K562 (cell line): ENCODE data around the gene CUL9. TPM values are rescaled to one million over a fixed set of nuclear protein-coding genes. Genes with fewer than 3 reads are reported as not detected.

Experiments
- ARID3A ChIP-seq: IDR thresholded peaks from 2 replicates; pipeline ENCODE4 v1.6.1; 2012; ENCODE audit warnings: low read depth, low read length, improper control_type of control experiment, borderline replicate concordance
- ATF2 ChIP-seq: sonication (generic); formaldehyde crosslinking; IDR thresholded peaks from 2 replicates; pipeline ENCODE4 v1.8.1; 2022; ENCODE audit warnings: missing genetic modification reagents
- ATF3 ChIP-seq, 2 experiments: fragments of 450-650 bp in 1 of 2; sonication (generic) in 1 of 2; formaldehyde crosslinking in 1 of 2; IDR thresholded peaks in 1 of 2; conservative IDR thresholded peaks in 1 of 2; 2 replicates each; pipeline versions ENCODE4 v1.6.1 to v1.8.1; 2016 to 2023; ENCODE audit warnings: mild to moderate bottlenecking in 2 of 2, moderate library complexity in 2 of 2, inconsistent platforms in 1 of 2, missing genetic modification reagents in 1 of 2
- BDP1 ChIP-seq: IDR thresholded peaks from 3 replicates; pipeline ENCODE4 v1.6.1; 2011; ENCODE audit not compliant: insufficient read length, insufficient read depth
- CEBPG ChIP-seq, 3 experiments: fragments of 200-800 bp in 1 of 3; sonication (Bioruptor generic) in 1 of 3; sonication (generic) in 1 of 3; formaldehyde crosslinking in 1 of 3; IDR thresholded peaks in 2 of 3; conservative IDR thresholded peaks in 1 of 3; 2 replicates each; pipeline versions ENCODE4 v1.6.1 to v1.8.0; 2016 to 2022; ENCODE audit warnings: missing compliant biosample characterization in 2 of 3, missing genetic modification characterization in 2 of 3, mild to moderate bottlenecking in 1 of 3, missing genetic modification reagents in 1 of 3
- ERF ChIP-seq: fragments of 450-650 bp; formaldehyde crosslinking; IDR thresholded peaks from 2 replicates; pipeline ENCODE4 v1.4.0; 2020; ENCODE audit warnings: mild to moderate bottlenecking, mixed read lengths
- FOXJ3 ChIP-seq: sonication (generic); formaldehyde crosslinking; IDR thresholded peaks from 2 replicates; pipeline ENCODE4 v1.4.0; 2020; ENCODE audit warnings: mild to moderate bottlenecking, missing genetic modification reagents
- IFI16 ChIP-seq: fragments of 250-450 bp; sonication (Bioruptor Pico); IDR thresholded peaks from 2 replicates; pipeline ENCODE4 v2.1.2; 2022; ENCODE audit warnings: mild to moderate bottlenecking, inconsistent platforms
- RBBP5 ChIP-seq: fragments of 200-600 bp; sonication (generic); IDR thresholded peaks from 2 replicates; pipeline ENCODE4 v1.6.1; 2012; ENCODE audit warnings: borderline replicate concordance, mild to moderate bottlenecking, low read length, control low read depth, inconsistent platforms; ENCODE audit not compliant: insufficient read depth, poor library complexity, severe bottlenecking
- SLC30A9 ChIP-seq: fragments of 250-450 bp; sonication (Bioruptor Pico); IDR thresholded peaks from 2 replicates; pipeline ENCODE4 v1.8.0; 2022; ENCODE audit warnings: mild to moderate bottlenecking, moderate library complexity
- SMARCB1 ChIP-seq: IDR thresholded peaks from 2 replicates; pipeline ENCODE4 v1.6.1; 2011; ENCODE audit warnings: improper control_type of control experiment, low read depth; ENCODE audit not compliant: insufficient read length
- TCF7 ChIP-seq: sonication (generic); IDR thresholded peaks from 2 replicates; pipeline ENCODE4 v1.6.1; 2016; ENCODE audit warnings: antibody characterized with exemption, borderline replicate concordance
- TRIM24 ChIP-seq, 2 experiments: fragments of 450-650 bp; IDR thresholded peaks; 2 replicates each; pipeline ENCODE4 v1.6.1; 2016
- XRCC3 ChIP-seq: fragments of 450-650 bp; IDR thresholded peaks from 2 replicates; pipeline ENCODE4 v1.6.1; 2017; ENCODE audit warnings: mild to moderate bottlenecking, moderate library complexity
- ZFP91 ChIP-seq: sonication (generic); formaldehyde crosslinking; IDR thresholded peaks from 2 replicates; pipeline ENCODE4 v1.8.0; 2022; ENCODE audit warnings: mild to moderate bottlenecking, missing genetic modification reagents
- ZMIZ1 ChIP-seq, 2 experiments: fragments of 150-350 bp in 1 of 2; IDR thresholded peaks; 2 replicates each; pipeline ENCODE4 v1.6.1; 2012 to 2016; ENCODE audit warnings: low read depth in 2 of 2, low read length in 2 of 2, mild to moderate bottlenecking in 1 of 2, moderate library complexity in 1 of 2
- polyA plus RNA-seq, 8 experiments: library from polyadenylated mRNA; depleted of rRNA in 4 of 8; stranded (reverse) in 5 of 8; unstranded in 3 of 8; fragments of >200 nt; fragmentation: Nextera tagmentation in 2 of 8; fragmentation: Illumina TruSeq in 1 of 8; extraction: Ambion mirVana in 2 of 8; extraction: Trizol in 1 of 8; gene quantifications; 2 replicates each; pipeline versions ENCODE4 v1.2.1 to v1.2.3, GENCODE V29; 2011 to 2014; ENCODE audit warnings: inconsistent platforms in 1 of 8, missing spikeins in 1 of 8
- total RNA-seq, 7 experiments: library from RNA; depleted of rRNA in 6 of 7; stranded (reverse); fragments of >200 nt in 6 of 7; fragmentation: Illumina TruSeq in 2 of 7; extraction: Trizol in 2 of 7; gene quantifications; 2 replicates each; pipeline versions ENCODE4 v1.2.1 to v1.2.3, GENCODE V29; 2011 to 2021; ENCODE audit warnings: low replicate concordance in 1 of 7

CUL9 gene
- total and polyA plus RNA-seq, 9 of the 15 experiments (the other 6 are each of a cell fraction or from before 2014, with no cell fraction given): 0.50 to 20.7 (median 6.6) TPM

- TF ChIP-seq ATF3 (IDR thresholded peaks at IDR 0.05): no peak; the same call in 1 of the 2 replicates
- no peak; the same call in 1 of the 2 replicates for TF ChIP-seq ATF3 (CRISPR knock-in tag; conservative IDR thresholded peaks at IDR 0.05)
- TF ChIP-seq XRCC3: no peak
- peak; percentile 71; the same call in 1 of the 2 replicates for TF ChIP-seq SLC30A9 (CRISPR knock-in tag)
- no peak for TF ChIP-seq SMARCB1
- peak; percentile 94 for TF ChIP-seq ERF
- peak; percentile 89; the same call in 1 of the 2 replicates for TF ChIP-seq ARID3A
- no peak for TF ChIP-seq TRIM24 (IDR thresholded peaks at IDR 0.05)
- no peak for TF ChIP-seq BDP1
- TF ChIP-seq ZMIZ1 (IDR thresholded peaks at IDR 0.05; ENCODE audit: low read depth in 2 of 2, low read length in 2 of 2): peak in 1 of 2 experiments; percentile 27; a peak in 1 of 4 replicates
- no peak for TF ChIP-seq FOXJ3
- peak; percentile 66; the same call in 1 of the 2 replicates for TF ChIP-seq TCF7
- TF ChIP-seq ZFP91 (CRISPR knock-in tag): peak; percentile 97
- TF ChIP-seq ATF2 (CRISPR knock-in tag): no peak
- TF ChIP-seq IFI16: no peak
- no peak for TF ChIP-seq RBBP5
- TF ChIP-seq CEBPG (CRISPR knock-in tag; IDR thresholded peaks at IDR 0.05): no peak
- no peak for TF ChIP-seq CEBPG (tag; conservative IDR thresholded peaks at IDR 0.05 in 1 of 2, IDR thresholded peaks at IDR 0.05 in 1 of 2)
Measured at GRCh38 chr6:43170931-43171706, 10.9 kb upstream of the CUL9 start, which contains the start of gene SRF (continued).
